SU-DHL-6 (cell line): Measurements from ENCODE around the gene LIN52.

Experiments
- H2AFZ ChIP-seq: fragments of 200-600 bp; sonication (generic); 2 replicates; pipeline ENCODE4 v1.6.1; 2014; ENCODE audit warnings: low read depth, mild to moderate bottlenecking, moderate library complexity, mixed read lengths, antibody characterized with exemption, low read length; ENCODE audit not compliant: severe bottlenecking
- H3F3A ChIP-seq: fragments of 200-600 bp; shearing (Covaris generic); 2 replicates; pipeline ENCODE4 v1.6.0; 2016; ENCODE audit warnings: antibody characterized with exemption, mild to moderate bottlenecking; ENCODE audit not compliant: insufficient read depth
- H3K27ac ChIP-seq: fragments of 200-600 bp; sonication (generic); 2 replicates; pipeline ENCODE4 v1.5.1; 2016; ENCODE audit warnings: low read depth, mild to moderate bottlenecking, low read length, moderate library complexity, mixed read lengths
- H3K27me3 ChIP-seq: fragments of 200-600 bp; sonication (generic), shearing (Covaris generic); 2 replicates; pipeline ENCODE4 v1.6.0; 2014; ENCODE audit warnings: mild to moderate bottlenecking, low read length
- H3K36me3 ChIP-seq: fragments of 200-600 bp; sonication (generic); 2 replicates; pipeline ENCODE4 v1.6.1; 2014; ENCODE audit warnings: mild to moderate bottlenecking, low read length, mixed read lengths
- H3K4me2 ChIP-seq: fragments of 300-600, 200-600 bp; shearing (Covaris generic), sonication (generic); 2 replicates; pipeline ENCODE4 v1.6.0; 2014; ENCODE audit warnings: low read length, low read depth, mild to moderate bottlenecking; ENCODE audit not compliant: poor library complexity, severe bottlenecking
- H3K4me3 ChIP-seq: fragments of 200-600 bp; sonication (generic); 2 replicates; pipeline ENCODE4 v1.5.1; 2014; ENCODE audit warnings: antibody characterized with exemption, low read length, mild to moderate bottlenecking, mixed read lengths; ENCODE audit not compliant: insufficient read depth, poor library complexity, severe bottlenecking
- H3K79me2 ChIP-seq: fragments of 200-600 bp; sonication (generic); 2 replicates; pipeline ENCODE4 v1.6.1; 2014; ENCODE audit warnings: mild to moderate bottlenecking, low read length, moderate library complexity; ENCODE audit not compliant: insufficient read depth
- H3K9ac ChIP-seq: fragments of 200-600 bp; sonication (generic); 2 replicates; pipeline ENCODE4 v1.7.0; 2014; ENCODE audit warnings: mild to moderate bottlenecking, low read length
- H3K9me2 ChIP-seq: fragments of 200-600 bp; sonication (generic); replicated peaks from 2 replicates; pipeline ENCODE4 v1.6.1; 2014; ENCODE audit warnings: low read length; ENCODE audit not compliant: insufficient read depth
- H3K9me3 ChIP-seq: fragments of 200-600 bp; sonication (generic); 2 replicates; pipeline ENCODE4 v1.6.1; 2014; ENCODE audit warnings: low read length, mixed read lengths; ENCODE audit not compliant: insufficient read depth
- H4K20me1 ChIP-seq: fragments of 200-600 bp; sonication (generic); 2 replicates; pipeline ENCODE4 v1.6.1; 2014; ENCODE audit warnings: low read depth, mild to moderate bottlenecking, antibody characterized with exemption, low read length, moderate library complexity, mixed read lengths
- CTCF ChIP-seq: fragments of 200-600 bp; sonication (generic); IDR thresholded peaks from one replicate; pipeline ENCODE4 v1.5.1; 2017; ENCODE audit warnings: antibody characterized with exemption, mild to moderate bottlenecking, low read length, moderate library complexity; ENCODE audit not compliant: insufficient read depth, poor library complexity, severe bottlenecking
- EZH2phosphoT487 ChIP-seq: fragments of 200-600 bp; sonication (generic), shearing (Covaris generic); conservative IDR thresholded peaks from 2 replicates; pipeline ENCODE4 v1.6.1; 2018; ENCODE audit warnings: mild to moderate bottlenecking, antibody characterized with exemption, low read length, moderate library complexity, mixed read lengths

Gene LIN52

GRCh38 chr14:74194506-74195274, 109.9 kb downstream of the LIN52 start:
- Histone ChIP-seq H3K27me3 (no peaks in the 10 kb centered on the region), H3K4me2 (no peak overlapping the region), H3K9me2 (no peaks in the 10 kb centered on the region), H3F3A (no peaks in the 10 kb centered on the region), H3K9me3 (no peaks in the 10 kb centered on the region), H3K9ac (no peak overlapping the region), H3K79me2 (no peaks in the 10 kb centered on the region), H3K4me3 (no peak overlapping the region), H4K20me1 (no peaks in the 10 kb centered on the region), H3K36me3 (no peaks in the 10 kb centered on the region), H2AFZ (no peak overlapping the region), H3K27ac (no peak overlapping the region)
- no peak for TF ChIP-seq EZH2phosphoT487
- TF ChIP-seq CTCF, result no peak

GRCh38 chr14:74195623-74196022, 110.9 kb downstream of the LIN52 start:
- Histone ChIP-seq H3K9ac (no peak overlapping the region), H2AFZ (no peak overlapping the region), H3K36me3 (no peaks in the 10 kb centered on the region), H3K4me2 (no peak overlapping the region), H3K27me3 (no peaks in the 10 kb centered on the region), H3K9me3 (no peaks in the 10 kb centered on the region), H3K27ac (no peak overlapping the region), H3K79me2 (no peaks in the 10 kb centered on the region), H3K4me3 (no peak overlapping the region), H3K9me2 (no peaks in the 10 kb centered on the region), H3F3A (no peaks in the 10 kb centered on the region), H4K20me1 (no peaks in the 10 kb centered on the region)
- TF ChIP-seq CTCF, result no peak

- no peak overlapping the region for H3K4me3 ChIP-seq
- H3K27me3 ChIP-seq, result no peaks in the 10 kb centered on the region
- H3K27ac ChIP-seq, result no peak overlapping the region
- no peaks in the 10 kb centered on the region for H3F3A ChIP-seq
- H3K9me2 ChIP-seq, result no peaks in the 10 kb centered on the region
- H3K4me2 ChIP-seq, result no peak overlapping the region
- no peak overlapping the region for H2AFZ ChIP-seq
- no peaks in the 10 kb centered on the region for H3K79me2 ChIP-seq
- no peak overlapping the region for H3K9ac ChIP-seq
- no peak for TF ChIP-seq CTCF
- no peak for TF ChIP-seq EZH2phosphoT487
- H3K36me3 ChIP-seq, result no peaks in the 10 kb centered on the region
- H4K20me1 ChIP-seq, result no peaks in the 10 kb centered on the region
- H3K9me3 ChIP-seq, result no peaks in the 10 kb centered on the region
Observed at GRCh38 chr14:74198441-74199234, 113.9 kb downstream of the LIN52 start.
